GM21576 (cell line): Measurements from ENCODE around the gene MST1R.
"Not testable (repeated sequence)": the region's sequence is repeated elsewhere in the genome, so short reads cannot be mapped to it uniquely, and the experiment has no call there.

ENCODE experiments used
- ATAC-seq: cut with Tn5 transposase; IDR thresholded peaks from one replicate; pipeline ENCODE4 v1.9.1; 2021; ENCODE audit warnings: mild to moderate bottlenecking, moderate library complexity; ENCODE audit not compliant: unreplicated experiment

MST1R gene

DNA sequence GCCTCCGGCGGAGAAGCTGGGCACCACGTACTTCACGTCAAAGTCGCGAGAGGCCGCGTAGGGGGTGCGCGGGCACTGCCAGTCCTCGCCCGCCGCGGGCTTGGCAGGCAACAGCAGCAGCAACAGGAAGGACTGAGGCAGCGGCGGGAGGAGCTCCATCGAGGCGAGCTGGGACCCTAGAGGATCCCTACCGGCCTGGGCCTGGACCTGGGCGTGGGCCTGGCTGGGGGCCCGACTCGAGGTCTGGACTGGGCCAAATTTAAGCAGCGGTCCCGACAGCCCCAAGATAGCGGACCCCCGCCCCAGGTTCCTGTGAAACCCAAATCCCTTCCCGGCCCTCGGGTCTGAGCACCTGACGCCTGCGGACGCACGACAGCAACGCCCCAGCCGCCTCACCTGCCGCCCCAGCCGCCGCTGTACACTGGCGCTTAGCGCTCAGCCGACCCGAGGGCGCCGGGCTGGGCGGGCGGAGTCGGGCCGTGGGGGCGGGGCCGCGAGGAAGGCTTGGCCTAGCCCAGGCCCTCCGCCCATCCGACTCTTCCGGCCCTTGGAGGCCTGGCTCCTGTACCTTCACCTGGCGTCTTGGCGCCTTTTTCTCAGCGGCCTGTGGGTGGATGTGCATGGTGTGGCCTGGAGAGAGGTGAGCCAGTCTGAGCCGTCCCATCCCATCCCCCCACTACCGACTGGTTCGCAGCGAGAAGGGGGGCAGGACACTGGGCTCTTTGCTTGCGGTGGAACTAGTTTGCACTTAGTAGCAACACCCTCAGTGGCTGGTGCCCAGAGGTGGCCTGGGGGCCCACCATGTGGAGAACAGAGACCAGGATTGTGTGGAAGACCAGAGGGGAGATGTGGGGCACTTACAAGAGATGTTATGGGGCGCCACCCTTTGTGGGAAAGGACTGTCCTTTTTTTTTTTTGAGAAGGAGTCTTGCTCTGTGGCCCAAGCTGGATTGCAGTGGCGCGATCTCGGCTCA is at the start of gene MST1R:
Gene MST1R (minus strand): TSS at position 423 of the 974 bp plus-strand sequence. CDS start 264 bp downstream, at position 159.
- peak; percentile 63 for ATAC-seq

DNA sequence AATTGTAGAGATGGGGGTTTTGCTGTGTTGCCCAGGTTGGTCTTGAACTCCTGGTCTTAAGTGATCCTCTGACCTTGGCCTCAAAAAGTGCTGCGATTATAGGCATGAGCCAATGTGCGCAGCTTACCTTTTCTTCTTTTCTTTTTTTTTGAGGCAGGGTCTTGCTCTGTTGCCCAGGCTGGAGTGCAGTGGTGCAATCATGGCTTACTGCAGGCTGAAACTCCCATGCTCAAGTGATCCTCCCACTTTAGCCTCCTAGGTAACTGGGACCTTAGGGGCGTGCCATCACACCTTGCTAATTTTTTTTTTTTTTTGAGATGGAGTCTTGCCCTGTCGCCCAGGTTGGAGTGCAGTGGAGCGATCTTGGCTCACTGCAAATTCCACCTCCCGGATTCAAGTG is 49.3 kb upstream of the MST1R start:
- ATAC-seq, result no peak

GRCh38 chr3:49942651-49943050 is 39.0 kb upstream of the MST1R start:
- ATAC-seq, result no peak

- no peak for ATAC-seq
Observed at GRCh38 chr3:49940667-49941249, 37.1 kb upstream of the MST1R start.

- ATAC-seq, result peak; percentile 88
Observed at GRCh38 chr3:49939858-49940666, 36.4 kb upstream of the MST1R start, which contains the start of gene RBM6. TSS of gene RBM6 (plus strand) at chr3:49940150. CDS start at chr3:49962642, 22,492 bp downstream.

GRCh38 chr3:49937090-49937489 is 33.4 kb upstream of the MST1R start:
- no peak for ATAC-seq

GRCh38 chr3:49932281-49932680 is 28.6 kb upstream of the MST1R start:
- not testable (repeated sequence) for ATAC-seq

GRCh38 chr3:49930922-49931321 is 27.2 kb upstream of the MST1R start:
- no peak for ATAC-seq

- ATAC-seq, result no peak
Observed at GRCh38 chr3:49930168-49930690, 26.6 kb upstream of the MST1R start.

- peak; percentile 86 for ATAC-seq
Observed at GRCh38 chr3:49929291-49930167, 25.9 kb upstream of the MST1R start, which contains the start of gene MON1A. TSS of gene MON1A (minus strand) at chr3:49929811. CDS start at chr3:49913346, 16,465 bp downstream.

GRCh38 chr3:49928481-49929017 is 24.9 kb upstream of the MST1R start:
- no peak for ATAC-seq

GRCh38 chr3:49927798-49928197 is 24.1 kb upstream of the MST1R start:
- no peak for ATAC-seq

DNA sequence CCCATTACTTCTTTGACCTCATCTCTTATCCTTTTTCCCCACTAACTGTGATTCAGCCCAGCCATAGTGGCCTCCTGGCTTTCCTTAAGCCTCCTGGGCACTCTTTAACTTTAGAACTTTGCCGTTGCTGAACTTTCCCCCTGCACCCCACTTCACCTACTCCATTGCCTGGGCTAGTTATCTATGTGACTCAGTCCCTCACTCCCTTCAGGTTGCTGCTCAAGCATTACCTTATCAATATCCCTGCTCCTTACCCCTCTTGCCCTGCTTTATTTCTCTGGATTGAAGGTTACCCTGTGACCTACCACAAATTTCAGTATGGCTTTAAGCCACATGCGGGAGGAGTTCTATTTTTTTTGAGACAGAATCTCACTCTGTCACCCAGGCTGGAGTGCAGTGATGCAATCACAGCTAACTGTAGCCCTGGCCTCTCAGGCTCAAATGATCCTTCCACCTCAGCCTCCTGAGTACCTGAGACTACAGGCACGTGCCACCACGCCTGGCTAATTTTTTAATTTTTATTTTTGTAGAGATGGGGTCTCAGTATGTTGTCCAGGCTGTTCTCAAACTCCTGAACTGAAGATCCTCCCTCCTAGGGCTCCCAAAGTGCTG is 22.6 kb upstream of the MST1R start:
- no peak for ATAC-seq

DNA sequence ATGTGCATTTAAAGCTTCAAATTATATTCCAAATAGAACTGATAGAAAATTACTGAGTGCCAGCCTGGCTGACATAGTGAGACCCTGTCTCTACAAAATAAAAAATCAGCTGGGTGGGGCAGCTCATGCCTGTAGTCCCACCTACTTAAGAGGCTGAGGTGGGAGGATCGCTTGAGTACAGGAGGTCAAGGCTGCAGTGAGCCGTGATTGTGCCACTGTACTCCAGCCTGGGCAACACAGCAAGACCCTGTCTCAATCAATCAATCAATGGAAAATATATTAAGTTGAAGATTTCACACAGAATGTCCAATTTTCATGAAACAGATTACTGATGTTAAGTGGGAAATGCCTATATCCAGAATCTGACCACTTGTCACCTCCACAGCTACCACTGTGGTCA is 21.8 kb upstream of the MST1R start:
- no peak for ATAC-seq

DNA sequence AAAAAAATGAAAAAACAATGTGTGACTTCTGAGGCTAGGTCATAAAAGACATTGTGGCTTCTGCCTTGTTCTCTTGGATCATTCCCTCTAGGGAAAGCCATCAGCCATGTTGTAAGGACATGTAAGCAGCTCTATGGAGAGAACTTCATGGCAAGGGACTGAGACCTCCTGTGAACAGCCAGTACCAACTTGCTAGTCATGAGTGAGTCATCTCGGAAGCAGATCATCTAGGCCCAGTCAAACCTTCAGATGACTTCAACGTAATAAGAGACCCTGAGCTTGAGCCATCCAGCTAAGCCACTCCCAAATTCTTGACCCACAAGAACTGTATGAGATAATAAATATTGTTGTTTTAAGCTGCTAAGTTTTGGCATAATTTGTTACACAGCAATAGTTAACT is 21.0 kb upstream of the MST1R start:
- no peak for ATAC-seq

GRCh38 chr3:49917806-49918590 is 14.3 kb upstream of the MST1R start:
- not testable (repeated sequence) for ATAC-seq

GRCh38 chr3:49916686-49917085 is 13.0 kb upstream of the MST1R start:
- ATAC-seq, result no peak

- ATAC-seq, result no peak
Observed at GRCh38 chr3:49914906-49915305, 11.2 kb upstream of the MST1R start.
